ENCODE results near the gene ZNF619.

DNA sequence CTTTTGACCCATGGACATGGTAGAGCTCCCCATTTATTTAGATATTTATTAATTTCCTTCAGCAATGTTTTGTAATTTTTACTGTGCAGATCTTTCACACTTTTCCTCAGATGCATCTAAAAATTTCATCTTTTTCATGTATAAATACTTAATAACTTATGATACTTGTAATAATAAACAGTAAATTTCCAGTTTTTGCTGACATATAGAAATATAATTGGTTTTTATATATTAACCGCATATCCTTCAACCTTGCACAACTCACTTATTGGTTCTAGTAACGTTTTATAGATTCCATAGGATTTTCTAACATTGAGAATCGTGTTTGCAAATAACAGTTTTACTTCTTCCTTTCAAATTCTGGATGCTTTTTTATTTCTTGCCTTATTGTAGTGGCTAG is 44.3 kb downstream of the ZNF619 start:
- TF ChIP-seq SMC3 (IDR thresholded peaks at IDR 0.05; ENCODE audit: low read depth, low read length) (no peak), RAD21 (IDR thresholded peaks at IDR 0.05; ENCODE audit: low read length) (no peak)
- TF ChIP-seq, protein P1, sequence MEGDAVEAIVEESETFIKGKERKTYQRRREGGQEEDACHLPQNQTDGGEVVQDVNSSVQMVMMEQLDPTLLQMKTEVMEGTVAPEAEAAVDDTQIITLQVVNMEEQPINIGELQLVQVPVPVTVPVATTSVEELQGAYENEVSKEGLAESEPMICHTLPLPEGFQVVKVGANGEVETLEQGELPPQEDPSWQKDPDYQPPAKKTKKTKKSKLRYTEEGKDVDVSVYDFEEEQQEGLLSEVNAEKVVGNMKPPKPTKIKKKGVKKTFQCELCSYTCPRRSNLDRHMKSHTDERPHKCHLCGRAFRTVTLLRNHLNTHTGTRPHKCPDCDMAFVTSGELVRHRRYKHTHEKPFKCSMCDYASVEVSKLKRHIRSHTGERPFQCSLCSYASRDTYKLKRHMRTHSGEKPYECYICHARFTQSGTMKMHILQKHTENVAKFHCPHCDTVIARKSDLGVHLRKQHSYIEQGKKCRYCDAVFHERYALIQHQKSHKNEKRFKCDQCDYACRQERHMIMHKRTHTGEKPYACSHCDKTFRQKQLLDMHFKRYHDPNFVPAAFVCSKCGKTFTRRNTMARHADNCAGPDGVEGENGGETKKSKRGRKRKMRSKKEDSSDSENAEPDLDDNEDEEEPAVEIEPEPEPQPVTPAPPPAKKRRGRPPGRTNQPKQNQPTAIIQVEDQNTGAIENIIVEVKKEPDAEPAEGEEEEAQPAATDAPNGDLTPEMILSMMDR (conservative IDR thresholded peaks at IDR 0.05; ENCODE audit: low read depth, low read length): no peak
